H9 (cell line): ENCODE data around the gene UBE2V1. TPM values are rescaled to one million over a fixed set of nuclear protein-coding genes. Genes with fewer than 3 reads are reported as not detected.

Source experiments
- DNase-seq: peaks from one replicate; pipeline ENCODE4 v3.0.0-alpha.2; 2017
- H2AFZ ChIP-seq: one replicate; pipeline ENCODE4 v1.6.1; 2013; ENCODE audit warnings: mild to moderate bottlenecking, low read length, control low read depth, moderate library complexity
- H2AK5ac ChIP-seq: 2 replicates; pipeline ENCODE4 v1.6.1; 2013; ENCODE audit warnings: low read length, control low read depth, mixed read lengths; ENCODE audit not compliant: insufficient read length
- H2BK120ac ChIP-seq: one replicate; pipeline ENCODE4 v1.6.1; 2013; ENCODE audit warnings: low read depth, mild to moderate bottlenecking, low read length, control low read depth, inconsistent platforms; ENCODE audit not compliant: poor library complexity, severe bottlenecking
- H2BK12ac ChIP-seq: 2 replicates; pipeline ENCODE4 v1.6.1; 2013; ENCODE audit warnings: low read length, control low read depth, mixed read lengths, low read depth; ENCODE audit not compliant: insufficient read length
- H2BK15ac ChIP-seq: 2 replicates; pipeline ENCODE4 v1.6.1; 2013; ENCODE audit warnings: low read depth, low read length, control low read depth
- H2BK20ac ChIP-seq: one replicate; pipeline ENCODE4 v1.6.1; 2013; ENCODE audit warnings: low read depth, mild to moderate bottlenecking, low read length, control low read depth, inconsistent platforms; ENCODE audit not compliant: poor library complexity, severe bottlenecking
- H2BK5ac ChIP-seq: 2 replicates; pipeline ENCODE4 v1.6.1; 2013; ENCODE audit warnings: low read length, control low read depth, mixed read lengths; ENCODE audit not compliant: insufficient read length
- H3K14ac ChIP-seq: 2 replicates; pipeline ENCODE4 v1.6.1; 2013; ENCODE audit warnings: low read length, control low read depth; ENCODE audit not compliant: insufficient read depth
- H3K18ac ChIP-seq: 2 replicates; pipeline ENCODE4 v1.6.1; 2013; ENCODE audit warnings: low read depth, mild to moderate bottlenecking, mixed read lengths, low read length, control low read depth; ENCODE audit not compliant: insufficient read length
- H3K23ac ChIP-seq: 2 replicates; pipeline ENCODE4 v1.6.1; 2013; ENCODE audit warnings: low read length, control low read depth, mixed read lengths, low read depth; ENCODE audit not compliant: insufficient read length
- H3K23me2 ChIP-seq: 2 replicates; pipeline ENCODE4 v1.6.1; 2013; ENCODE audit warnings: low read depth, mild to moderate bottlenecking, mixed read lengths, low read length, control low read depth; ENCODE audit not compliant: insufficient read length, poor library complexity, severe bottlenecking
- H3K27ac ChIP-seq: 2 replicates; pipeline ENCODE4 v1.5.1; 2013; ENCODE audit warnings: low read length, control low read depth, mixed read lengths, low read depth; ENCODE audit not compliant: insufficient read length
- H3K27me3 ChIP-seq: 2 replicates; pipeline ENCODE4 v1.6.1; 2013; ENCODE audit warnings: low read length, control low read depth, inconsistent platforms; ENCODE audit not compliant: insufficient read depth
- H3K4ac ChIP-seq: 2 replicates; pipeline ENCODE4 v1.6.1; 2013; ENCODE audit warnings: low read depth, mild to moderate bottlenecking, control low read depth, inconsistent platforms, low read length, moderate library complexity
- H3K4me1 ChIP-seq: 2 replicates; pipeline ENCODE4 v1.6.1; 2013; ENCODE audit warnings: low read length, control low read depth, inconsistent platforms; ENCODE audit not compliant: insufficient read depth
- H3K4me2 ChIP-seq: 2 replicates; pipeline ENCODE4 v1.6.1; 2013; ENCODE audit warnings: low read length, control low read depth, mixed read lengths; ENCODE audit not compliant: insufficient read length, insufficient read depth
- H3K56ac ChIP-seq: 2 replicates; pipeline ENCODE4 v1.6.1; 2013; ENCODE audit warnings: low read depth, mild to moderate bottlenecking, mixed read lengths, low read length, control low read depth; ENCODE audit not compliant: insufficient read length
- H3K79me1 ChIP-seq: 2 replicates; pipeline ENCODE4 v1.6.1; 2013; ENCODE audit warnings: low read depth, mild to moderate bottlenecking, moderate library complexity, low read length, control low read depth, inconsistent platforms; ENCODE audit not compliant: insufficient read depth, poor library complexity, severe bottlenecking
- H3K79me2 ChIP-seq: 2 replicates; pipeline ENCODE4 v1.6.1; 2013; ENCODE audit warnings: low read length, control low read depth, inconsistent platforms; ENCODE audit not compliant: insufficient read depth
- H3K9ac ChIP-seq: 2 replicates; pipeline ENCODE4 v1.6.1; 2013; ENCODE audit warnings: low read length, control low read depth, mixed read lengths; ENCODE audit not compliant: insufficient read length; ENCODE audit errors: extremely low read depth
- H3K9me3 ChIP-seq: one replicate; pipeline ENCODE4 v1.6.1; 2013; ENCODE audit warnings: low read depth, low read length, inconsistent platforms; ENCODE audit not compliant: control insufficient read depth
- H3T11ph ChIP-seq: one replicate; pipeline ENCODE4 v1.6.1; 2013; ENCODE audit warnings: mild to moderate bottlenecking, low read length, control low read depth, inconsistent platforms
- H4K20me1 ChIP-seq: one replicate; pipeline ENCODE4 v1.6.1; 2013; ENCODE audit not compliant: control insufficient read depth, insufficient read length, insufficient read depth
- H4K5ac ChIP-seq: 2 replicates; pipeline ENCODE4 v1.6.1; 2013; ENCODE audit warnings: low read depth, mild to moderate bottlenecking, mixed read lengths, low read length, control low read depth; ENCODE audit not compliant: insufficient read length
- H4K8ac ChIP-seq: replicated peaks from 2 replicates; pipeline ENCODE4 v1.6.1; 2013; ENCODE audit warnings: low read length, control low read depth, mixed read lengths, low read depth; ENCODE audit not compliant: insufficient read length
- H4K91ac ChIP-seq: 2 replicates; pipeline ENCODE4 v1.6.1; 2013; ENCODE audit warnings: low read depth, mild to moderate bottlenecking, moderate library complexity, mixed read lengths, low read length, control low read depth; ENCODE audit not compliant: insufficient read length
- H3K27ac Mint-ChIP-seq, 3 experiments: 2 replicates in 2 of 3; 3 replicates in 1 of 3; pipeline ENCODE4 v1.8.0; 2020 to 2021; ENCODE audit warnings: mixed read lengths in 3 of 3, mild to moderate bottlenecking in 1 of 3, moderate library complexity in 1 of 3
- H3K27me3 Mint-ChIP-seq: 2 replicates; pipeline ENCODE4 v1.8.0; 2021; ENCODE audit warnings: low read depth, mild to moderate bottlenecking, moderate library complexity, mixed read lengths
- H3K36me3 Mint-ChIP-seq, 3 experiments: 2 replicates in 2 of 3; 3 replicates in 1 of 3; pipeline ENCODE4 v1.8.0; 2020 to 2021; ENCODE audit warnings: low read depth in 3 of 3, mixed read lengths in 3 of 3; ENCODE audit not compliant: insufficient read depth in 1 of 3
- H3K4me1 Mint-ChIP-seq, 2 experiments: 2 replicates each; pipeline ENCODE4 v1.8.0; 2020; ENCODE audit warnings: mixed read lengths in 2 of 2
- H3K4me3 Mint-ChIP-seq, 2 experiments: 2 replicates in 1 of 2; 3 replicates in 1 of 2; pipeline ENCODE4 v1.8.0; 2020 to 2021; ENCODE audit warnings: mild to moderate bottlenecking in 2 of 2, mixed read lengths in 2 of 2, moderate library complexity in 1 of 2
- H3K9me3 Mint-ChIP-seq, 2 experiments: 2 replicates in 1 of 2; 3 replicates in 1 of 2; pipeline ENCODE4 v1.8.0; 2020; ENCODE audit warnings: mild to moderate bottlenecking in 2 of 2, mixed read lengths in 2 of 2, moderate library complexity in 1 of 2
- WGBS: extraction: QIAGEN DNeasy Blood & Tissue Kit; methylation state at CpG from one replicate; pipeline ENCODE4 v1.1.7; 2013; ENCODE audit warnings: missing lambda C conversion rate, low lambda C conversion rate, mixed read lengths; ENCODE audit not compliant: insufficient read length; ENCODE audit errors: extremely low coverage; 5-methylcytosine and 5-hydroxymethylcytosine counted together
- total RNA-seq: library from RNA; stranded (reverse); gene quantifications from 2 replicates; pipeline ENCODE4 v1.2.1, GENCODE V29; 2021
- TF ChIP-seq, protein P1 (sequence below): fragments of 200-600 bp; sonication (generic); conservative IDR thresholded peaks from 3 replicates; pipeline ENCODE4 v1.8.0; 2021; ENCODE audit warnings: antibody characterized with exemption, mild to moderate bottlenecking

UBE2V1 gene
- total RNA-seq, 1 experiment from 2014 or later = 152 TPM

GRCh38 chr20:50088022-50088421 is 24.9 kb downstream of the UBE2V1 start:
- no peak overlapping the region for H2AK5ac ChIP-seq
- no peaks in the 10 kb centered on the region for H4K20me1 ChIP-seq
- no peak overlapping the region for H4K91ac ChIP-seq
- no peak overlapping the region for H2BK120ac ChIP-seq
- TF ChIP-seq, protein P1, sequence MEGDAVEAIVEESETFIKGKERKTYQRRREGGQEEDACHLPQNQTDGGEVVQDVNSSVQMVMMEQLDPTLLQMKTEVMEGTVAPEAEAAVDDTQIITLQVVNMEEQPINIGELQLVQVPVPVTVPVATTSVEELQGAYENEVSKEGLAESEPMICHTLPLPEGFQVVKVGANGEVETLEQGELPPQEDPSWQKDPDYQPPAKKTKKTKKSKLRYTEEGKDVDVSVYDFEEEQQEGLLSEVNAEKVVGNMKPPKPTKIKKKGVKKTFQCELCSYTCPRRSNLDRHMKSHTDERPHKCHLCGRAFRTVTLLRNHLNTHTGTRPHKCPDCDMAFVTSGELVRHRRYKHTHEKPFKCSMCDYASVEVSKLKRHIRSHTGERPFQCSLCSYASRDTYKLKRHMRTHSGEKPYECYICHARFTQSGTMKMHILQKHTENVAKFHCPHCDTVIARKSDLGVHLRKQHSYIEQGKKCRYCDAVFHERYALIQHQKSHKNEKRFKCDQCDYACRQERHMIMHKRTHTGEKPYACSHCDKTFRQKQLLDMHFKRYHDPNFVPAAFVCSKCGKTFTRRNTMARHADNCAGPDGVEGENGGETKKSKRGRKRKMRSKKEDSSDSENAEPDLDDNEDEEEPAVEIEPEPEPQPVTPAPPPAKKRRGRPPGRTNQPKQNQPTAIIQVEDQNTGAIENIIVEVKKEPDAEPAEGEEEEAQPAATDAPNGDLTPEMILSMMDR = no peak
- no peak overlapping the region for H4K5ac ChIP-seq
- H3K9ac ChIP-seq = no peak overlapping the region
- H3K9me3 Mint-ChIP-seq = no peaks in the 10 kb centered on the region
- no peak overlapping the region for H3K23ac ChIP-seq
- peaks cover 10% of the 10 kb centered on the region for H3K79me1 ChIP-seq
- peaks cover 2% of the 10 kb centered on the region; the same call in 1 of the 2 replicates for H3K79me2 ChIP-seq
- H3K4me3 Mint-ChIP-seq = no peak overlapping the region
- no peak overlapping the region for H2BK20ac ChIP-seq
- no peak overlapping the region for H2BK15ac ChIP-seq
- no peak overlapping the region for H3K27ac Mint-ChIP-seq
- no peak for DNase-seq
- H3K23me2 ChIP-seq = no peaks in the 10 kb centered on the region
- no peaks in the 10 kb centered on the region for H3K27me3 Mint-ChIP-seq
- H2BK5ac ChIP-seq = no peak overlapping the region
- H3K4ac ChIP-seq = no peak overlapping the region
- no peak overlapping the region for H3K56ac ChIP-seq
- H4K8ac ChIP-seq = no peak overlapping the region
- H3K4me1 ChIP-seq = peaks cover 2% of the 10 kb centered on the region; the same call in 1 of the 2 replicates
- WGBS = no CpG with 5 or more reads among the region's 2 CpGs
- no peak overlapping the region for H2BK12ac ChIP-seq
- no peaks in the 10 kb centered on the region for H3K27me3 ChIP-seq
- H3K36me3 Mint-ChIP-seq = peaks cover 0 to 31% (median 26%) of the 10 kb centered on the region in 3 experiments; a peak in 6 of 7 replicates
- H3K18ac ChIP-seq = no peak overlapping the region
- H3K27ac ChIP-seq = no peak overlapping the region
- H3K9me3 ChIP-seq = no peaks in the 10 kb centered on the region
- no peak overlapping the region for H3K14ac ChIP-seq
- no peak overlapping the region for H3K4me2 ChIP-seq
- peaks cover 21 to 26% of the 10 kb centered on the region in 2 experiments for H3K4me1 Mint-ChIP-seq
- no peak overlapping the region for H3T11ph ChIP-seq
- no peak overlapping the region for H2AFZ ChIP-seq
